Measurements from ENCODE around the gene TENM3. TPM values are rescaled to one million over a fixed set of nuclear protein-coding genes. Genes with fewer than 3 reads are reported as not detected.

TENM3 gene
- total RNA-seq, 4 donors from 2014 or later = 3.4 to 9.8 (median 6.9) TPM

- 14 to 33% methylated on average over 1 of the region's 1 CpG for whole genome bisulfite sequencing, 2 donors (ENCODE audit: low coverage in 1 of 2)
- H3K27me3 ChIP-seq = no peaks in the 10 kb centered on the region
- DNase-seq = no peak
- intact Hi-C loops (cut with DNase I; ENCODE audit: low total_unique reads) = no loop called here
- in situ Hi-C loops (cut with MboI; ENCODE audit: low pct_ligation_motif_present in 1 of 4, low pct_unique_long_range_greater_than_20kb in 1 of 4, low sequenced_read_pairs in 3 of 4) = no loop called here
- no peak overlapping the region for H3K4me3 ChIP-seq
- H3K36me3 ChIP-seq = no peaks in the 10 kb centered on the region
- H3K4me1 ChIP-seq = no peaks in the 10 kb centered on the region
- H3K9me3 ChIP-seq = no peaks in the 10 kb centered on the region
- TF ChIP-seq CTCF (IDR thresholded peaks at IDR 0.05) (no peak), POLR2AphosphoS5 (IDR thresholded peaks at IDR 0.05) (no peak), EP300 (IDR thresholded peaks at IDR 0.05; ENCODE audit: low read depth) (no peak), POLR2A (IDR thresholded peaks at IDR 0.05) (no peak)
- no peak overlapping the region for H3K27ac ChIP-seq
These were observed 580.4 kb downstream of the TENM3 start for GRCh38 chr4:182823576-182823975.

DNA sequence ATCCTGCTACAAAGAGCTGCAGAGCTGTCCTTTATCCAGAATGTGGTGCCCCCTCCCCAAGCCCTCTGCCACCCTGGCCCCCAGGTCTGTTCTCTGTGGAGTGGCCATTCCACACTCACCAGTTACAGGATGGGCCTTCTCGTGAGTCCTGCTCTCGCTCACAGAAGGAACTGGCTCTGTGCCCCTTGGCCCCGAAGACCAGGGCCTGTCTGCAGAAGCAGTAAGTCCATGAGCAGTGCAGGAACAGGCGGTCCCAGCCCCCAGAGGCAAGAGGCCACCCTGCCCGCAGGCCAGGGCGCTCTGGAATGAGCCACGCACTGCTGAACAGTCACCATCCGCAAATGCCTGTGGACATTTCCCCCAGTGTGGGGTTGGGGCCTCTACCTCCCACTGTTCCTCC, 581.8 kb downstream of the TENM3 start:
- no peak for DNase-seq
- no peaks in the 10 kb centered on the region for H3K27me3 ChIP-seq
- H3K4me1 ChIP-seq = no peaks in the 10 kb centered on the region
- no peak for TF ChIP-seq POLR2AphosphoS5 (IDR thresholded peaks at IDR 0.05)
- TF ChIP-seq EP300 (IDR thresholded peaks at IDR 0.05; ENCODE audit: low read depth) = no peak
- no peak for TF ChIP-seq CTCF (IDR thresholded peaks at IDR 0.05)
- no peak for TF ChIP-seq POLR2A (IDR thresholded peaks at IDR 0.05)
- H3K36me3 ChIP-seq = no peaks in the 10 kb centered on the region
- H3K27ac ChIP-seq = no peak overlapping the region
- no peak overlapping the region for H3K4me3 ChIP-seq
- in situ Hi-C loops (cut with MboI; ENCODE audit: low pct_ligation_motif_present in 1 of 4, low pct_unique_long_range_greater_than_20kb in 1 of 4, low sequenced_read_pairs in 3 of 4) = no loop called here
- intact Hi-C loops (cut with DNase I; ENCODE audit: low total_unique reads) = no loop called here
- H3K9me3 ChIP-seq = no peaks in the 10 kb centered on the region
- 89% methylated on average over 8 of the region's 8 CpGs; no CpG with 5 or more reads in 1 of the 2 donors for WGBS, 2 donors (ENCODE audit: low coverage in 1 of 2)

GRCh38 chr4:182825786-182826185, 582.6 kb downstream of the TENM3 start:
- in situ Hi-C loops (cut with MboI; ENCODE audit: low pct_ligation_motif_present in 1 of 4, low pct_unique_long_range_greater_than_20kb in 1 of 4, low sequenced_read_pairs in 3 of 4) (no loop called here), intact Hi-C loops (cut with DNase I; ENCODE audit: low total_unique reads) (no loop called here)
- 17 to 82% methylated on average over 3 to 12 of the region's 12 CpGs for WGBS, 2 donors (ENCODE audit: low coverage in 1 of 2)
- Histone ChIP-seq H3K36me3 (no peaks in the 10 kb centered on the region), H3K4me1 (no peaks in the 10 kb centered on the region), H3K9me3 (no peaks in the 10 kb centered on the region), H3K27me3 (no peaks in the 10 kb centered on the region), H3K4me3 (no peak overlapping the region), H3K27ac (no peak overlapping the region)
- no peak for TF ChIP-seq CTCF (IDR thresholded peaks at IDR 0.05)
- TF ChIP-seq POLR2A (IDR thresholded peaks at IDR 0.05) = no peak
- TF ChIP-seq EP300 (IDR thresholded peaks at IDR 0.05; ENCODE audit: low read depth) = no peak
- TF ChIP-seq POLR2AphosphoS5 (IDR thresholded peaks at IDR 0.05) = no peak
- DNase-seq = no peak

- intact Hi-C loops (cut with DNase I; ENCODE audit: low total_unique reads) = no loop called here
- Histone ChIP-seq H3K9me3 (no peaks in the 10 kb centered on the region), H3K27me3 (no peaks in the 10 kb centered on the region), H3K4me3 (no peak overlapping the region), H3K4me1 (no peaks in the 10 kb centered on the region), H3K27ac (no peak overlapping the region), H3K36me3 (no peaks in the 10 kb centered on the region)
- TF ChIP-seq EP300 (IDR thresholded peaks at IDR 0.05; ENCODE audit: low read depth) = no peak
- TF ChIP-seq POLR2AphosphoS5 (IDR thresholded peaks at IDR 0.05) = no peak
- TF ChIP-seq POLR2A (IDR thresholded peaks at IDR 0.05) = no peak
- no peak for TF ChIP-seq CTCF (IDR thresholded peaks at IDR 0.05)
- in situ Hi-C loops (cut with MboI; ENCODE audit: low pct_ligation_motif_present in 1 of 4, low pct_unique_long_range_greater_than_20kb in 1 of 4, low sequenced_read_pairs in 3 of 4) = no loop called here
- 62 to 90% methylated on average over 2 to 13 of the region's 13 CpGs for WGBS, 2 donors (ENCODE audit: low coverage in 1 of 2)
- DNase-seq = no peak
These were observed 583.2 kb downstream of the TENM3 start for GRCh38 chr4:182826391-182826790.
